HUES64 (cell line): Measurements from ENCODE around the gene GRID1.

Experiments
- H3K27ac ChIP-seq: 2 replicates; pipeline ENCODE4 v1.7.0; 2013; ENCODE audit warnings: low read depth, low read length, inconsistent platforms
- H3K27me3 ChIP-seq: 2 replicates; pipeline ENCODE4 v1.6.1; 2013; ENCODE audit warnings: mild to moderate bottlenecking, low read length; ENCODE audit not compliant: insufficient read depth
- H3K36me3 ChIP-seq: 2 replicates; pipeline ENCODE4 v1.6.1; 2013; ENCODE audit warnings: mild to moderate bottlenecking, low read length; ENCODE audit not compliant: insufficient read depth
- H3K4me1 ChIP-seq: 2 replicates; pipeline ENCODE4 v1.6.1; 2013; ENCODE audit warnings: mild to moderate bottlenecking, low read length, moderate library complexity; ENCODE audit not compliant: insufficient read depth
- H3K4me3 ChIP-seq: 2 replicates; pipeline ENCODE4 v1.5.1; 2013; ENCODE audit warnings: mild to moderate bottlenecking, low read length, moderate library complexity
- H3K9ac ChIP-seq: 2 replicates; pipeline ENCODE4 v1.6.1; 2013; ENCODE audit warnings: mild to moderate bottlenecking, low read depth, low read length
- H3K9me3 ChIP-seq: 2 replicates; pipeline ENCODE4 v1.6.1; 2013; ENCODE audit warnings: low read depth, low read length; ENCODE audit not compliant: insufficient read depth
- WGBS: fragments of 150-250, 120-280 bp; methylation state at CpG from one replicate; pipeline ENCODE4 v1.1.7; 2013; ENCODE audit warnings: missing lambda C conversion rate; 5-methylcytosine and 5-hydroxymethylcytosine counted together

Gene GRID1

DNA sequence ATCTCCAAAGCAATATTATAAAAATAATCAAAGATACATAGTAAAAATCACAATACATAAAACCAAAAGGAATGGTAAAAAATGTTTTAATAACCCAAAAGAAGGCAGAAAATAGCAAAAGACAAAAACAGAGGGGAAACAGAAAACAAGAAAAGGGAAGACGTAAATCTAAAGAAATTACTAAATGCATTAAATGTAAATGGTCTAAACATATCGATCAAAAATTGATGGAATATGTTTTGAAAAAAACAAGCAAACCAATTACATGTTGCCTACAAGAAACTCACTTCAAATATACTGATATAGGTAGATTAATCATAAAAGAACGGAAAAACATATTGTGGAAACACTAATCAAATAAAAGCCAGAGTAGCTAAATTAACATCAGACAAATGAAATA is 369.1 kb downstream of the GRID1 start:
- H3K27me3 ChIP-seq, result no peaks in the 10 kb centered on the region
- no CpG with 5 or more reads among the region's 3 CpGs for WGBS
- H3K4me1 ChIP-seq, result no peaks in the 10 kb centered on the region
- no peaks in the 10 kb centered on the region for H3K36me3 ChIP-seq
- H3K9ac ChIP-seq, result no peak overlapping the region
- no peak overlapping the region for H3K27ac ChIP-seq
- peaks cover 8% of the 10 kb centered on the region; the same call in 1 of the 2 replicates for H3K9me3 ChIP-seq
- no peak overlapping the region for H3K4me3 ChIP-seq

DNA sequence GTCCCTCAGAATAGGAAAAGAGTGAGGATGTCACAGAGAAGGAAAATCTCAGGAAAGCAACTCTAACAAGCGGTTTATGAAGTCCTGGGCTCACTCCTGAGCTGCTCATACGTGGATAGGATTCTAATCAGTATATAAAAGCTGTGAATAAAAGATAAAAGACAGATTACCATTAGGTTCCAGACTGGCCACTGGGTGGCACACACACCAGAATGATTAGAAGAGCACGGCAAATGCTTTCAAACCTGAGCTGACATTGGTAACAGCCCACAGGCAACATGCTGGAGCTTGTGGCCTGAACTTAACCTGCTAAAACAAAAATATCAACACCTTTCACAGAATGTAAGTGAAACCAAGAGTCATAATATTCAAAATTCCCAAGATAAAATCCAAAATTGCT is 370.8 kb downstream of the GRID1 start:
- Histone ChIP-seq H3K9ac (no peak overlapping the region), H3K9me3 (peaks cover 8% of the 10 kb centered on the region; the same call in 1 of the 2 replicates), H3K36me3 (no peaks in the 10 kb centered on the region), H3K27me3 (no peaks in the 10 kb centered on the region), H3K4me1 (no peaks in the 10 kb centered on the region), H3K4me3 (no peak overlapping the region), H3K27ac (no peak overlapping the region)
- 59% methylated on average over 3 of the region's 3 CpGs for WGBS

- H3K4me3 ChIP-seq, result no peak overlapping the region
- H3K27ac ChIP-seq, result no peak overlapping the region
- no peaks in the 10 kb centered on the region for H3K27me3 ChIP-seq
- WGBS, result 74% methylated on average over 6 of the region's 6 CpGs
- no peak overlapping the region for H3K9ac ChIP-seq
- H3K4me1 ChIP-seq, result no peaks in the 10 kb centered on the region
- H3K36me3 ChIP-seq, result no peaks in the 10 kb centered on the region
- peaks cover 8% of the 10 kb centered on the region; the same call in 1 of the 2 replicates for H3K9me3 ChIP-seq
These were observed 372.6 kb downstream of the GRID1 start for GRCh38 chr10:85993840-85994507.

- Histone ChIP-seq H3K4me3 (no peak overlapping the region), H3K9me3 (peaks cover 8% of the 10 kb centered on the region; the same call in 1 of the 2 replicates), H3K4me1 (no peaks in the 10 kb centered on the region), H3K9ac (no peak overlapping the region), H3K27ac (no peak overlapping the region), H3K27me3 (no peaks in the 10 kb centered on the region), H3K36me3 (no peaks in the 10 kb centered on the region)
- WGBS, result 94% methylated on average over 1 of the region's 1 CpG
These were observed 373.5 kb downstream of the GRID1 start for GRCh38 chr10:85993140-85993539.

DNA sequence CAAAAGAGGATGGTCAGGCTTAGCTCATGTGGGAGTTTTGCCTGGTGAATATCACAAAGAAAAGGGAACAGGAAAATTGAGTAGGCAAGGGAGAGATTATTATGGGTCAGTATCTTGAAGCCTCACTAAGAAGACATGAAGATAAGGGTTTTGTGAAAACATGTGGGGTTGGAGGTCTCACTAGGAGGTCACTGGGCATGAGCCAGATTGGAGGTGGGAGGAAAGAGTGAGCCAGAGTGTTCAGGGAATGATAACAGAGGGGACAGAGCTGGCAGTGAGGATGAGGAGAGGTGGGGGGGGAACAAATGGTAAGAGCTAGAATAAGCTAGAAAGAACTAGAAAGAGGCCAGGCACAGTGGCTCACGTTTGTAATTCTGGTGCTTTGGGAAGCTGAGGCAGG is 374.3 kb downstream of the GRID1 start:
- H3K9me3 ChIP-seq, result no peaks in the 10 kb centered on the region
- H3K27ac ChIP-seq, result no peak overlapping the region
- no peaks in the 10 kb centered on the region for H3K27me3 ChIP-seq
- no peaks in the 10 kb centered on the region for H3K4me1 ChIP-seq
- H3K4me3 ChIP-seq, result no peak overlapping the region
- WGBS, result 77% methylated on average over 1 of the region's 1 CpG
- H3K36me3 ChIP-seq, result no peaks in the 10 kb centered on the region
- H3K9ac ChIP-seq, result no peak overlapping the region

- Histone ChIP-seq H3K27ac (no peak overlapping the region), H3K4me3 (no peak overlapping the region), H3K36me3 (no peaks in the 10 kb centered on the region), H3K9ac (no peak overlapping the region), H3K9me3 (no peaks in the 10 kb centered on the region), H3K27me3 (no peaks in the 10 kb centered on the region), H3K4me1 (no peaks in the 10 kb centered on the region)
- WGBS, result 89% methylated on average over 1 of the region's 1 CpG
These were observed 379.8 kb downstream of the GRID1 start for GRCh38 chr10:85986777-85987176.

GRCh38 chr10:85983051-85983450 is 383.5 kb downstream of the GRID1 start:
- H3K9ac ChIP-seq, result no peak overlapping the region
- H3K27me3 ChIP-seq, result no peaks in the 10 kb centered on the region
- H3K36me3 ChIP-seq, result no peaks in the 10 kb centered on the region
- no peak overlapping the region for H3K4me3 ChIP-seq
- H3K9me3 ChIP-seq, result no peaks in the 10 kb centered on the region
- H3K4me1 ChIP-seq, result no peaks in the 10 kb centered on the region
- no peak overlapping the region for H3K27ac ChIP-seq
- 93% methylated on average over 6 of the region's 6 CpGs for WGBS

- no peaks in the 10 kb centered on the region for H3K27me3 ChIP-seq
- no peak overlapping the region for H3K4me3 ChIP-seq
- no peaks in the 10 kb centered on the region for H3K9me3 ChIP-seq
- no peaks in the 10 kb centered on the region for H3K36me3 ChIP-seq
- no peak overlapping the region for H3K9ac ChIP-seq
- no peaks in the 10 kb centered on the region for H3K4me1 ChIP-seq
- no peak overlapping the region for H3K27ac ChIP-seq
These were observed 387.0 kb downstream of the GRID1 start for GRCh38 chr10:85979598-85979997.

- Histone ChIP-seq H3K36me3 (no peaks in the 10 kb centered on the region), H3K27ac (no peak overlapping the region), H3K4me3 (no peak overlapping the region), H3K9me3 (no peaks in the 10 kb centered on the region), H3K9ac (no peak overlapping the region), H3K27me3 (no peaks in the 10 kb centered on the region), H3K4me1 (no peaks in the 10 kb centered on the region)
- WGBS, result 78% methylated on average over 2 of the region's 2 CpGs
These were observed 387.8 kb downstream of the GRID1 start for GRCh38 chr10:85978566-85979358.

- H3K36me3 ChIP-seq, result no peaks in the 10 kb centered on the region
- WGBS, result 91% methylated on average over 6 of the region's 6 CpGs
These were observed 389.0 kb downstream of the GRID1 start for GRCh38 chr10:85977642-85978041.

GRCh38 chr10:85976267-85976793 is 390.3 kb downstream of the GRID1 start:
- WGBS, result 95% methylated on average over 6 of the region's 6 CpGs
- Histone ChIP-seq H3K27me3 (no peaks in the 10 kb centered on the region), H3K9ac (no peak overlapping the region), H3K9me3 (no peaks in the 10 kb centered on the region), H3K4me1 (no peaks in the 10 kb centered on the region), H3K4me3 (no peak overlapping the region), H3K27ac (no peak overlapping the region), H3K36me3 (no peaks in the 10 kb centered on the region)

More at GRCh38 chr10:85977642-85978041, 389.0 kb downstream of the GRID1 start:
- no peak overlapping the region for H3K27ac ChIP-seq
- H3K9me3 ChIP-seq, result no peaks in the 10 kb centered on the region
- no peaks in the 10 kb centered on the region for H3K27me3 ChIP-seq
- H3K4me1 ChIP-seq, result no peaks in the 10 kb centered on the region
- H3K9ac ChIP-seq, result no peak overlapping the region
- no peak overlapping the region for H3K4me3 ChIP-seq
